MM.1S (cell line): ENCODE results near the gene ZSCAN26.

ENCODE experiments used
- EZH2 ChIP-seq: fragments of 300-600 bp; sonication (generic); optimal IDR thresholded peaks from 2 replicates; pipeline ENCODE3; 2017; ENCODE audit warnings: low read depth, mild to moderate bottlenecking, antibody characterized with exemption, low read length, mixed read lengths
- EZH2phosphoT487 ChIP-seq: fragments of 300-600 bp; sonication (generic); IDR thresholded peaks from 2 replicates; pipeline ENCODE4 v1.6.1; 2018; ENCODE audit warnings: antibody characterized with exemption, low read length
- TF ChIP-seq, protein P1 (sequence below): fragments of 300-600 bp; sonication (generic); IDR thresholded peaks from 2 replicates; pipeline ENCODE4 v1.5.1; 2016; ENCODE audit warnings: antibody characterized with exemption, low read length, mixed read lengths

DNA sequence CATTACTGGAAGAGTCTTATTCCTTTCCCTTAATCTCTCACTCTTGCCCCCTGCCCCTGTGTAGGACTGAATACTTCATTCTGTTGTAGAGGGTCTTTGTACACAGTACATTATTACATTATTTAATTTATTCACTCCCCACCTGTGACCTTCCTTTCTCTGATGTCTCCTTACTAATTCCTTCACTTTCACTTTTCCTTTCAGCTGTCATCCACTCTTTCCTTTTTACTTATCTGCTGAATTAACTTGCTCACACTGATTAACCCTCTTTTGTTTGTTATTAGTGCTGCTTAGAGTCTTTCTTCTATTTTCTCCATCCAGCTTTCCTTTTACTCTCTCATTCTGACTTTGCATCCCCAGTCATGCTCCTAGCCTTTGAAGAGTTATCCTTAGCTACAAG lies 7.9 kb downstream of the ZSCAN26 start:
- TF ChIP-seq EZH2 = no peak
- TF ChIP-seq, protein P1, sequence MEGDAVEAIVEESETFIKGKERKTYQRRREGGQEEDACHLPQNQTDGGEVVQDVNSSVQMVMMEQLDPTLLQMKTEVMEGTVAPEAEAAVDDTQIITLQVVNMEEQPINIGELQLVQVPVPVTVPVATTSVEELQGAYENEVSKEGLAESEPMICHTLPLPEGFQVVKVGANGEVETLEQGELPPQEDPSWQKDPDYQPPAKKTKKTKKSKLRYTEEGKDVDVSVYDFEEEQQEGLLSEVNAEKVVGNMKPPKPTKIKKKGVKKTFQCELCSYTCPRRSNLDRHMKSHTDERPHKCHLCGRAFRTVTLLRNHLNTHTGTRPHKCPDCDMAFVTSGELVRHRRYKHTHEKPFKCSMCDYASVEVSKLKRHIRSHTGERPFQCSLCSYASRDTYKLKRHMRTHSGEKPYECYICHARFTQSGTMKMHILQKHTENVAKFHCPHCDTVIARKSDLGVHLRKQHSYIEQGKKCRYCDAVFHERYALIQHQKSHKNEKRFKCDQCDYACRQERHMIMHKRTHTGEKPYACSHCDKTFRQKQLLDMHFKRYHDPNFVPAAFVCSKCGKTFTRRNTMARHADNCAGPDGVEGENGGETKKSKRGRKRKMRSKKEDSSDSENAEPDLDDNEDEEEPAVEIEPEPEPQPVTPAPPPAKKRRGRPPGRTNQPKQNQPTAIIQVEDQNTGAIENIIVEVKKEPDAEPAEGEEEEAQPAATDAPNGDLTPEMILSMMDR = no peak
- TF ChIP-seq EZH2phosphoT487 = no peak
